GM18861 (cell line): ENCODE measurements around the gene IRX2.

Experiments used
- ATAC-seq: cut with Tn5 transposase; IDR thresholded peaks from one replicate; pipeline ENCODE4 v1.9.1; 2021; ENCODE audit not compliant: unreplicated experiment

The IRX2 gene

GRCh38 chr5:2718115-2718514 is 33.4 kb downstream of the IRX2 start:
- ATAC-seq = no peak

DNA sequence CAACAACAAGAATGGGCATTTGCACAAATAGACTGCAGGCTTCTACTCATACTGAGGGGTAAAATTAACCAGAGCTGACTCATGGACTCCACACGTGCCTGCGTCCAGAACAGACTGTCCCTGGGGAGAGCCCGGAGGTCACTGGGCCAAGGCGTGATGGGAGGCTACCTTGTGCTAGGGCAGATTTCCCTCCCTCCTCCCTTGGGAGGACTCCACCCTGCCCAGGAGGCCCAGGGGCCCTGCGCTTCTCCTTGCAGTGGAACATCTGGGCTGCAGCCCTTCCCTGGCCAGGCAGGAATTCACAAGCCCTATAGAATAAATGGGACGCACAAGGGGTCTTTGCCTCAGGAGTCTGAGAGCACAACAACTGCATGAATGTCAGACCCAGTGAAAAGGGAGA is 35.6 kb downstream of the IRX2 start:
- ATAC-seq = no peak

DNA sequence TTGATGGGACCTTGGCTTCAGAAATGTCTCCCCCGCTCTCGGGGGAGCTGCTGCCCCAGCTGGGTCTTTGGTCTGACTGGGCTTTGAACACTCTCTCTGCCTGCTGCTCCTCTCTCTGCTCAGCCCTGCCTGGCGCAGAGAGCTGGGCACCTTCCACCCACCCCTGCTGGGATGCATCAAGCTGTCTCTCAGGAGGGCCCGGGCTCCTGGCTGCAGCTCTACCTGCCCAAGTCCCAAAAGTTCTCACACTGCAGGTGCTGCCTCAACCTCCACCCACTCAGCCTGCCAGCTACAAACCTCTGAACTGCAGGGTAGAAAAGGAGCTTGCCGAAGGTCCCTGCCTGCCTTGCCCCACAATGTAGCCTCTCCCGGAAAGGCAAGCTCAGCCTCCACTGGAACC is 36.7 kb downstream of the IRX2 start:
- ATAC-seq = no peak

- ATAC-seq = no peak
Observed at GRCh38 chr5:2714026-2714425, 37.5 kb downstream of the IRX2 start.

GRCh38 chr5:2711446-2712425 is 39.7 kb downstream of the IRX2 start:
- no peak for ATAC-seq

GRCh38 chr5:2710910-2711309 is 40.6 kb downstream of the IRX2 start:
- ATAC-seq = no peak

GRCh38 chr5:2709976-2710689 is 41.3 kb downstream of the IRX2 start:
- no peak for ATAC-seq

DNA sequence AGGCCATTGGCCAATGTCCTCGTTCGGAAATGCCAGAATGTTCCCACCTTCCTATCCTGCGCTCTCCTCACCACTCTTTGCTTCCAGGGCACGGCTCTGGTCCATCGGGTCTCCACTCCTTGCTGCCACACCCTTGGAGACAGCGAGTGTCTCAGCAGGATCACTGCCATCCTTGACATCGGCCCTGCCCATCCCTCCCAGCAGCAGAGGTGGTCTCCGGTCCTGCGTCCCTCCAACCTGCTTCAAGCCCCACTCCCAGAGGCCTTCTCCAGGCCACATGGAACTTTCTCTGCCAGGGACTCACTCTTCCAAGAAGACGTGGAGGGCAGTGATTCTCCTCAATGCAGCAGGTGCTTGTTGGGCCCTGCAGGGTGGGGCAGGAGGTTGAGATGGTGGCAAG is 42.7 kb downstream of the IRX2 start:
- no peak for ATAC-seq

- ATAC-seq = no peak
Observed at GRCh38 chr5:2708132-2708531, 43.3 kb downstream of the IRX2 start.

- ATAC-seq = no peak
Observed at GRCh38 chr5:2705861-2706260, 45.6 kb downstream of the IRX2 start.

- ATAC-seq = no peak
Observed at GRCh38 chr5:2704806-2705645, 46.5 kb downstream of the IRX2 start.

GRCh38 chr5:2704111-2704510 is 47.4 kb downstream of the IRX2 start:
- no peak for ATAC-seq

- no peak for ATAC-seq
Observed at GRCh38 chr5:2703615-2704014, 47.9 kb downstream of the IRX2 start.

GRCh38 chr5:2703041-2703440 is 48.4 kb downstream of the IRX2 start:
- no peak for ATAC-seq

GRCh38 chr5:2702096-2702879 is 49.2 kb downstream of the IRX2 start:
- no peak for ATAC-seq

GRCh38 chr5:2701592-2701991 is 49.9 kb downstream of the IRX2 start:
- no peak for ATAC-seq

- ATAC-seq = no peak
Observed at GRCh38 chr5:2700876-2701275, 50.6 kb downstream of the IRX2 start.

- ATAC-seq = no peak
Observed at GRCh38 chr5:2699686-2700085, 51.8 kb downstream of the IRX2 start.

- no peak for ATAC-seq
Observed at GRCh38 chr5:2699231-2699630, 52.2 kb downstream of the IRX2 start.

DNA sequence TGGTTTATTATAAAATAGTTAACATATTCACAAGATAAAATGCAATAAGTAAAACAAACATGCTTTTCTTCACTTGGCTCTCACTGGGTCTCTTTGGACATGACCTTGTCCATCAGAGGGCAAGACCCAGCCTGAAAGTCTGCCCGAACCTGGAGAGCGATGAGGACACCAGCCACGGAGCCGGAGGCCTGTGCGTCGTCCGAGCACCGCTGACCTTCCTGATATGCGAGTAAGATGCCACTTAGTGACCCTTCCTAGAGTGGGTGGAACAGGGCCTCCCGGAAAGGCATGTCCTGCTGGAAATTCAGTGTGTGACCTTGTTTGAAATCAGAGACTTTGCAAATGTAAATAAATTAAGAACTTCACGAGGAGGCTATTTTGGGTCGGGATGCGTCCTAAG is 52.9 kb downstream of the IRX2 start:
- ATAC-seq = no peak
